Tibial nerve (tissue), 4 donors: ENCODE measurements around the gene PPFIBP2.

Experiments
- CTCF ChIP-seq, 5 experiments: fragments of 200-600 bp in 3 of 5; fragments of 450-650 bp in 2 of 5; sonication (generic) in 3 of 5; IDR thresholded peaks; one replicate each; pipeline ENCODE4 v1.5.1; 2016 to 2019; ENCODE audit warnings: antibody characterized with exemption in 5 of 5, mild to moderate bottlenecking in 3 of 5, moderate library complexity in 2 of 5
- EP300 ChIP-seq, 2 donors: sonication (generic); formaldehyde crosslinking; IDR thresholded peaks; one replicate each; pipeline ENCODE4 v1.6.1; 2017; ENCODE audit warnings: antibody characterized with exemption in 2 of 2, mild to moderate bottlenecking in 1 of 2

GRCh38 chr11:7582338-7582985 is 68.7 kb downstream of the PPFIBP2 start:
- TF ChIP-seq CTCF (IDR thresholded peaks at IDR 0.05) (no peak), EP300 (IDR thresholded peaks at IDR 0.05) (no peak)
